HepG2 (cell line): ENCODE results near the gene RRAD. TPM values are rescaled to one million over a fixed set of nuclear protein-coding genes. Genes with fewer than 3 reads are reported as not detected.

Source experiments
- ZBTB20 ChIP-seq: sonication (generic); formaldehyde crosslinking; IDR thresholded peaks from 2 replicates; pipeline ENCODE4 v1.8.1; 2023; ENCODE audit warnings: missing genetic modification reagents, low read depth, mild to moderate bottlenecking, borderline replicate concordance
- ZNF382 ChIP-seq: sonication (generic); formaldehyde crosslinking; IDR thresholded peaks from 2 replicates; pipeline ENCODE4 v1.5.0; 2020; ENCODE audit warnings: missing genetic modification reagents, mild to moderate bottlenecking, borderline replicate concordance
- ZNF558 ChIP-seq: sonication (generic); formaldehyde crosslinking; IDR thresholded peaks from 2 replicates; pipeline ENCODE4 v1.9.0; 2022; ENCODE audit warnings: mild to moderate bottlenecking, missing genetic modification reagents, borderline replicate concordance
- polyA plus RNA-seq, 8 experiments: library from polyadenylated mRNA; depleted of rRNA in 3 of 8; stranded (reverse) in 7 of 8; unstranded in 1 of 8; fragments of >200 nt; fragmentation: Illumina TruSeq in 4 of 8; extraction: Trizol in 4 of 8; gene quantifications; 2 replicates each; pipeline versions ENCODE4 v1.2.1 to v1.2.3, GENCODE V29; 2011 to 2016; ENCODE audit warnings: low read depth in 4 of 8, missing spikeins in 1 of 8, mixed read lengths in 1 of 8; ENCODE audit not compliant: insufficient read depth in 1 of 8
- total RNA-seq, 5 experiments: library from RNA; depleted of rRNA; stranded (reverse); fragments of >200 nt; fragmentation: Illumina TruSeq; extraction: Trizol; gene quantifications; 2 replicates each; pipeline ENCODE4 v1.2.3, GENCODE V29; 2016; ENCODE audit warnings: low read depth in 1 of 5
- TF ChIP-seq, protein P1 (sequence below): sonication (generic); formaldehyde crosslinking; IDR thresholded peaks from 2 replicates; pipeline ENCODE4 v1.5.0; 2020; ENCODE audit warnings: mild to moderate bottlenecking, missing genetic modification reagents
- TF ChIP-seq, protein P2 (sequence below): sonication (generic); formaldehyde crosslinking; IDR thresholded peaks from 2 replicates; pipeline ENCODE4 v1.5.0; 2020; ENCODE audit warnings: mild to moderate bottlenecking, missing genetic modification reagents
- TF ChIP-seq, protein P3 (sequence below): sonication (generic); formaldehyde crosslinking; IDR thresholded peaks from 2 replicates; pipeline ENCODE4 v1.4.0; 2020; ENCODE audit warnings: mild to moderate bottlenecking, missing genetic modification reagents
- TF ChIP-seq, protein P4 (sequence below): sonication (generic); formaldehyde crosslinking; IDR thresholded peaks from 2 replicates; pipeline ENCODE4 v1.8.1; 2022; ENCODE audit warnings: low read depth, mild to moderate bottlenecking, missing genetic modification reagents
- TF ChIP-seq, protein P5 (sequence below): sonication (generic); formaldehyde crosslinking; IDR thresholded peaks from 2 replicates; pipeline ENCODE4 v1.5.0; 2020; ENCODE audit warnings: mild to moderate bottlenecking, missing genetic modification reagents, borderline replicate concordance

RRAD gene
- total and polyA plus RNA-seq, 2 of the 13 experiments (the other 11 are each of a cell fraction or from before 2014, with no cell fraction given), result 0.80 to 1.1 TPM

DNA sequence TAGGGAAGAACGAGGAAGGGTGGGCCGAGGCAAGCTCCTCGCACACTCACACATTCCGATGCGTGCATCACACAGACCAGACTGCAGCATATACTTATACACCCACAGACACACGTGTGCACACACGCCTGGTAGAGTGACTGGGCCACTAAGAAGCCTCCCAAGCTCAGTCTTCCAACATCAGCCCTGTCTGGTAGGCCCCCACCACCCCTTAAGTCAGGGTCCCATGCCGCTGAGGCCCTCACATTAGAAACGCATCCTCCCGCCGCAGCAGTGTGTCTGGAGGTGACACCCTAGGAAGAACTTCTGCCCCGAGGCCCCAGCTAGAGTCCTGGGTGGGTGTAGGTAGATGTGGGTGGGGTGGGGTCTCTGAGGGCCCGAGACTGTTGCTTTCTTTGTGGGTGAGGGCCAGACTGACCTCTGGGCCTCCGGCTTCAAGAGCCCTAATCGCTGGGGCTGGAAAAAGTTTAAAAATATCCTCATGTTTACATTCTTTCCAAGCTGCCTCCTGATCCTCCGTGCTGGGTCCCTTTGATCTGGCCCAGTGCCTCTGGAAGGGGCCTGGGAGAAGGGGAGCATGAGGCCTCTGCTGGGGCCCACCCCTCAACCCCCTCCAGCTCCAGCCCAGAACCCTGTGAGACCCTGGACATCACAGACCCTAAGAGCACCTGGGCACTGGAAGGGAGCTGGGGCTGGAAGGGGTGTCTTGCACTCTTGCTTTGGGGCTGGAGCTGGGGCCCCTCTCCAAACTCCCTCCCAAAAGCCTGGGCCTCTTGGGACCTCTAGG is 20.3 kb downstream of the RRAD start (continued):
- TF ChIP-seq, protein P1, sequence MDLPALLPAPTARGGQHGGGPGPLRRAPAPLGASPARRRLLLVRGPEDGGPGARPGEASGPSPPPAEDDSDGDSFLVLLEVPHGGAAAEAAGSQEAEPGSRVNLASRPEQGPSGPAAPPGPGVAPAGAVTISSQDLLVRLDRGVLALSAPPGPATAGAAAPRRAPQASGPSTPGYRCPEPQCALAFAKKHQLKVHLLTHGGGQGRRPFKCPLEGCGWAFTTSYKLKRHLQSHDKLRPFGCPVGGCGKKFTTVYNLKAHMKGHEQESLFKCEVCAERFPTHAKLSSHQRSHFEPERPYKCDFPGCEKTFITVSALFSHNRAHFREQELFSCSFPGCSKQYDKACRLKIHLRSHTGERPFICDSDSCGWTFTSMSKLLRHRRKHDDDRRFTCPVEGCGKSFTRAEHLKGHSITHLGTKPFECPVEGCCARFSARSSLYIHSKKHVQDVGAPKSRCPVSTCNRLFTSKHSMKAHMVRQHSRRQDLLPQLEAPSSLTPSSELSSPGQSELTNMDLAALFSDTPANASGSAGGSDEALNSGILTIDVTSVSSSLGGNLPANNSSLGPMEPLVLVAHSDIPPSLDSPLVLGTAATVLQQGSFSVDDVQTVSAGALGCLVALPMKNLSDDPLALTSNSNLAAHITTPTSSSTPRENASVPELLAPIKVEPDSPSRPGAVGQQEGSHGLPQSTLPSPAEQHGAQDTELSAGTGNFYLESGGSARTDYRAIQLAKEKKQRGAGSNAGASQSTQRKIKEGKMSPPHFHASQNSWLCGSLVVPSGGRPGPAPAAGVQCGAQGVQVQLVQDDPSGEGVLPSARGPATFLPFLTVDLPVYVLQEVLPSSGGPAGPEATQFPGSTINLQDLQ (CRISPR knock-in tag), result 0 out of 2 replicates have a peak, but pooled peaks have one; percentile 40
- peak; percentile 34; the same call in 1 of the 2 replicates for TF ChIP-seq ZNF558 (CRISPR knock-in tag)
- TF ChIP-seq, protein P2, sequence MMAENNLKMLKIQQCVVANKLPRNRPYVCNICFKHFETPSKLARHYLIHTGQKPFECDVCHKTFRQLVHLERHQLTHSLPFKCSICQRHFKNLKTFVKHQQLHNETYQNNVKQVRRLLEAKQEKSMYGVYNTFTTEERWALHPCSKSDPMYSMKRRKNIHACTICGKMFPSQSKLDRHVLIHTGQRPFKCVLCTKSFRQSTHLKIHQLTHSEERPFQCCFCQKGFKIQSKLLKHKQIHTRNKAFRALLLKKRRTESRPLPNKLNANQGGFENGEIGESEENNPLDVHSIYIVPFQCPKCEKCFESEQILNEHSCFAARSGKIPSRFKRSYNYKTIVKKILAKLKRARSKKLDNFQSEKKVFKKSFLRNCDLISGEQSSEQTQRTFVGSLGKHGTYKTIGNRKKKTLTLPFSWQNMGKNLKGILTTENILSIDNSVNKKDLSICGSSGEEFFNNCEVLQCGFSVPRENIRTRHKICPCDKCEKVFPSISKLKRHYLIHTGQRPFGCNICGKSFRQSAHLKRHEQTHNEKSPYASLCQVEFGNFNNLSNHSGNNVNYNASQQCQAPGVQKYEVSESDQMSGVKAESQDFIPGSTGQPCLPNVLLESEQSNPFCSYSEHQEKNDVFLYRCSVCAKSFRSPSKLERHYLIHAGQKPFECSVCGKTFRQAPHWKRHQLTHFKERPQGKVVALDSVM, result no peak
- TF ChIP-seq ZNF382 (CRISPR knock-in tag), result no peak
- TF ChIP-seq, protein P3, sequence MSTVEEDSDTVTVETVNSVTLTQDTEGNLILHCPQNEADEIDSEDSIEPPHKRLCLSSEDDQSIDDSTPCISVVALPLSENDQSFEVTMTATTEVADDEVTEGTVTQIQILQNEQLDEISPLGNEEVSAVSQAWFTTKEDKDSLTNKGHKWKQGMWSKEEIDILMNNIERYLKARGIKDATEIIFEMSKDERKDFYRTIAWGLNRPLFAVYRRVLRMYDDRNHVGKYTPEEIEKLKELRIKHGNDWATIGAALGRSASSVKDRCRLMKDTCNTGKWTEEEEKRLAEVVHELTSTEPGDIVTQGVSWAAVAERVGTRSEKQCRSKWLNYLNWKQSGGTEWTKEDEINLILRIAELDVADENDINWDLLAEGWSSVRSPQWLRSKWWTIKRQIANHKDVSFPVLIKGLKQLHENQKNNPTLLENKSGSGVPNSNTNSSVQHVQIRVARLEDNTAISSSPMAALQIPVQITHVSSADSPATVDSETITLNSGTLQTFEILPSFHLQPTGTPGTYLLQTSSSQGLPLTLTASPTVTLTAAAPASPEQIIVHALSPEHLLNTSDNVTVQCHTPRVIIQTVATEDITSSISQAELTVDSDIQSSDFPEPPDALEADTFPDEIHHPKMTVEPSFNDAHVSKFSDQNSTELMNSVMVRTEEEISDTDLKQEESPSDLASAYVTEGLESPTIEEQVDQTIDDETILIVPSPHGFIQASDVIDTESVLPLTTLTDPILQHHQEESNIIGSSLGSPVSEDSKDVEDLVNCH, result no peak
- TF ChIP-seq ZBTB20 (CRISPR knock-in tag), result peak; percentile 77; the same call in 1 of the 2 replicates
- TF ChIP-seq, protein P4, sequence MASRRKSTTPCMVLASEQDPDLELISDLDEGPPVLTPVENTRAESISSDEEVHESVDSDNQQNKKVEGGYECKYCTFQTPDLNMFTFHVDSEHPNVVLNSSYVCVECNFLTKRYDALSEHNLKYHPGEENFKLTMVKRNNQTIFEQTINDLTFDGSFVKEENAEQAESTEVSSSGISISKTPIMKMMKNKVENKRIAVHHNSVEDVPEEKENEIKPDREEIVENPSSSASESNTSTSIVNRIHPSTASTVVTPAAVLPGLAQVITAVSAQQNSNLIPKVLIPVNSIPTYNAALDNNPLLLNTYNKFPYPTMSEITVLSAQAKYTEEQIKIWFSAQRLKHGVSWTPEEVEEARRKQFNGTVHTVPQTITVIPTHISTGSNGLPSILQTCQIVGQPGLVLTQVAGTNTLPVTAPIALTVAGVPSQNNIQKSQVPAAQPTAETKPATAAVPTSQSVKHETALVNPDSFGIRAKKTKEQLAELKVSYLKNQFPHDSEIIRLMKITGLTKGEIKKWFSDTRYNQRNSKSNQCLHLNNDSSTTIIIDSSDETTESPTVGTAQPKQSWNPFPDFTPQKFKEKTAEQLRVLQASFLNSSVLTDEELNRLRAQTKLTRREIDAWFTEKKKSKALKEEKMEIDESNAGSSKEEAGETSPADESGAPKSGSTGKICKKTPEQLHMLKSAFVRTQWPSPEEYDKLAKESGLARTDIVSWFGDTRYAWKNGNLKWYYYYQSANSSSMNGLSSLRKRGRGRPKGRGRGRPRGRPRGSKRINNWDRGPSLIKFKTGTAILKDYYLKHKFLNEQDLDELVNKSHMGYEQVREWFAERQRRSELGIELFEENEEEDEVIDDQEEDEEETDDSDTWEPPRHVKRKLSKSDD, result no peak
- TF ChIP-seq, protein P5, sequence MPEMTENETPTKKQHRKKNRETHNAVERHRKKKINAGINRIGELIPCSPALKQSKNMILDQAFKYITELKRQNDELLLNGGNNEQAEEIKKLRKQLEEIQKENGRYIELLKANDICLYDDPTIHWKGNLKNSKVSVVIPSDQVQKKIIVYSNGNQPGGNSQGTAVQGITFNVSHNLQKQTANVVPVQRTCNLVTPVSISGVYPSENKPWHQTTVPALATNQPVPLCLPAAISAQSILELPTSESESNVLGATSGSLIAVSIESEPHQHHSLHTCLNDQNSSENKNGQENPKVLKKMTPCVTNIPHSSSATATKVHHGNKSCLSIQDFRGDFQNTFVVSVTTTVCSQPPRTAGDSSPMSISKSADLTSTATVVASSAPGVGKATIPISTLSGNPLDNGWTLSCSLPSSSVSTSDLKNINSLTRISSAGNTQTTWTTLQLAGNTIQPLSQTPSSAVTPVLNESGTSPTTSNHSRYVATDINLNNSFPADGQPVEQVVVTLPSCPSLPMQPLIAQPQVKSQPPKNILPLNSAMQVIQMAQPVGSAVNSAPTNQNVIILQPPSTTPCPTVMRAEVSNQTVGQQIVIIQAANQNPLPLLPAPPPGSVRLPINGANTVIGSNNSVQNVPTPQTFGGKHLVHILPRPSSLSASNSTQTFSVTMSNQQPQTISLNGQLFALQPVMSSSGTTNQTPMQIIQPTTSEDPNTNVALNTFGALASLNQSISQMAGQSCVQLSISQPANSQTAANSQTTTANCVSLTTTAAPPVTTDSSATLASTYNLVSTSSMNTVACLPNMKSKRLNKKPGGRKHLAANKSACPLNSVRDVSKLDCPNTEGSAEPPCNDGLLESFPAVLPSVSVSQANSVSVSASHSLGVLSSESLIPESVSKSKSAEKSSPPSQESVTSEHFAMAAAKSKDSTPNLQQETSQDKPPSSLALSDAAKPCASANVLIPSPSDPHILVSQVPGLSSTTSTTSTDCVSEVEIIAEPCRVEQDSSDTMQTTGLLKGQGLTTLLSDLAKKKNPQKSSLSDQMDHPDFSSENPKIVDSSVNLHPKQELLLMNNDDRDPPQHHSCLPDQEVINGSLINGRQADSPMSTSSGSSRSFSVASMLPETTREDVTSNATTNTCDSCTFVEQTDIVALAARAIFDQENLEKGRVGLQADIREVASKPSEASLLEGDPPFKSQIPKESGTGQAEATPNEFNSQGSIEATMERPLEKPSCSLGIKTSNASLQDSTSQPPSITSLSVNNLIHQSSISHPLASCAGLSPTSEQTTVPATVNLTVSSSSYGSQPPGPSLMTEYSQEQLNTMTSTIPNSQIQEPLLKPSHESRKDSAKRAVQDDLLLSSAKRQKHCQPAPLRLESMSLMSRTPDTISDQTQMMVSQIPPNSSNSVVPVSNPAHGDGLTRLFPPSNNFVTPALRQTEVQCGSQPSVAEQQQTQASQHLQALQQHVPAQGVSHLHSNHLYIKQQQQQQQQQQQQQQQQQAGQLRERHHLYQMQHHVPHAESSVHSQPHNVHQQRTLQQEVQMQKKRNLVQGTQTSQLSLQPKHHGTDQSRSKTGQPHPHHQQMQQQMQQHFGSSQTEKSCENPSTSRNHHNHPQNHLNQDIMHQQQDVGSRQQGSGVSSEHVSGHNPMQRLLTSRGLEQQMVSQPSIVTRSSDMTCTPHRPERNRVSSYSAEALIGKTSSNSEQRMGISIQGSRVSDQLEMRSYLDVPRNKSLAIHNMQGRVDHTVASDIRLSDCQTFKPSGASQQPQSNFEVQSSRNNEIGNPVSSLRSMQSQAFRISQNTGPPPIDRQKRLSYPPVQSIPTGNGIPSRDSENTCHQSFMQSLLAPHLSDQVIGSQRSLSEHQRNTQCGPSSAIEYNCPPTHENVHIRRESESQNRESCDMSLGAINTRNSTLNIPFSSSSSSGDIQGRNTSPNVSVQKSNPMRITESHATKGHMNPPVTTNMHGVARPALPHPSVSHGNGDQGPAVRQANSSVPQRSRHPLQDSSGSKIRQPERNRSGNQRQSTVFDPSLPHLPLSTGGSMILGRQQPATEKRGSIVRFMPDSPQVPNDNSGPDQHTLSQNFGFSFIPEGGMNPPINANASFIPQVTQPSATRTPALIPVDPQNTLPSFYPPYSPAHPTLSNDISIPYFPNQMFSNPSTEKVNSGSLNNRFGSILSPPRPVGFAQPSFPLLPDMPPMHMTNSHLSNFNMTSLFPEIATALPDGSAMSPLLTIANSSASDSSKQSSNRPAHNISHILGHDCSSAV (CRISPR knock-in tag), result no peak
